ENCODE results near the gene ASTN1. TPM values are rescaled to one million over a fixed set of nuclear protein-coding genes. Genes with fewer than 3 reads are reported as not detected.

The ASTN1 gene
- total and polyA plus RNA-seq, 2 of the 4 experiments (the other 2 are of a cell fraction) = under 0.01 to 0.07 TPM

DNA sequence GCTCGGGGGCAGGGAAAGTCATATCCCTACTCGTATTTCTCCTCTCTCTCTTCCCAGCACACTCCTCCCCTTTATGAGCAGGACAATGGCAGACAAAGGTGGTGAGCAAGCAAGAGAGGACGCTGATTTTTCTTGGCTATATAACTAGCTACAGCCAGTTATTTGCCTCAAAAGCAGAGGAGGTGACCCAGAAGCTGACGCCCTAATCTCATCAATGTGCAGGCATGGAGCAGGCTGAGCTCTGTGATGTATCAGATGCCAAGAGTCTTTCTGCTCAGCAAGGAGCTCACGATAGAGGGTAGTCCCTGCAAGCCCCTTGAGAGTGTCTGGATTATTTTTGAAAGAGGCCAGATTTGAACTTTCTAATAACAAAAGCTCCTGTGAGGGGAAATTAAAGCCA is 75.5 kb downstream of the ASTN1 start:
- no peak overlapping the region for H3K27ac ChIP-seq (ENCODE audit: insufficient read depth, low read length)
- ATAC-seq (ENCODE audit: low read depth) = no peak
- TF ChIP-seq RFX5 (IDR thresholded peaks at IDR 0.05; ENCODE audit: low read depth, low read length) (no peak), CEBPB (IDR thresholded peaks at IDR 0.05; ENCODE audit: low read depth, low read length) (no peak), RCOR1 (IDR thresholded peaks at IDR 0.05; ENCODE audit: insufficient replicate concordance, low read length) (no peak), FOS (IDR thresholded peaks at IDR 0.05; ENCODE audit: low read depth, low read length) (no peak), RAD21 (IDR thresholded peaks at IDR 0.05; ENCODE audit: low read length) (no peak), CTCF (conservative IDR thresholded peaks at IDR 0.05; ENCODE audit: low read depth, low read length) (no peak), MAZ (IDR thresholded peaks at IDR 0.05; ENCODE audit: borderline replicate concordance, low read depth, low read length) (no peak), NFE2L2 (IDR thresholded peaks at IDR 0.05; ENCODE audit: low read depth, low read length) (no peak), MAFK (IDR thresholded peaks at IDR 0.05; ENCODE audit: low read depth, low read length) (no peak), MXI1 (IDR thresholded peaks at IDR 0.05; ENCODE audit: borderline replicate concordance, low read depth, low read length) (no peak), SMC3 (IDR thresholded peaks at IDR 0.05; ENCODE audit: low read depth, low read length) (no peak), BHLHE40 (IDR thresholded peaks at IDR 0.05; ENCODE audit: low read depth, low read length) (no peak)
- TF ChIP-seq, protein P1, sequence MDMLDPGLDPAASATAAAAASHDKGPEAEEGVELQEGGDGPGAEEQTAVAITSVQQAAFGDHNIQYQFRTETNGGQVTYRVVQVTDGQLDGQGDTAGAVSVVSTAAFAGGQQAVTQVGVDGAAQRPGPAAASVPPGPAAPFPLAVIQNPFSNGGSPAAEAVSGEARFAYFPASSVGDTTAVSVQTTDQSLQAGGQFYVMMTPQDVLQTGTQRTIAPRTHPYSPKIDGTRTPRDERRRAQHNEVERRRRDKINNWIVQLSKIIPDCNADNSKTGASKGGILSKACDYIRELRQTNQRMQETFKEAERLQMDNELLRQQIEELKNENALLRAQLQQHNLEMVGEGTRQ (IDR thresholded peaks at IDR 0.05; ENCODE audit: low read depth, low read length) = no peak
- TF ChIP-seq, protein P2, sequence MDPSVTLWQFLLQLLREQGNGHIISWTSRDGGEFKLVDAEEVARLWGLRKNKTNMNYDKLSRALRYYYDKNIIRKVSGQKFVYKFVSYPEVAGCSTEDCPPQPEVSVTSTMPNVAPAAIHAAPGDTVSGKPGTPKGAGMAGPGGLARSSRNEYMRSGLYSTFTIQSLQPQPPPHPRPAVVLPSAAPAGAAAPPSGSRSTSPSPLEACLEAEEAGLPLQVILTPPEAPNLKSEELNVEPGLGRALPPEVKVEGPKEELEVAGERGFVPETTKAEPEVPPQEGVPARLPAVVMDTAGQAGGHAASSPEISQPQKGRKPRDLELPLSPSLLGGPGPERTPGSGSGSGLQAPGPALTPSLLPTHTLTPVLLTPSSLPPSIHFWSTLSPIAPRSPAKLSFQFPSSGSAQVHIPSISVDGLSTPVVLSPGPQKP (IDR thresholded peaks at IDR 0.05; ENCODE audit: borderline replicate concordance, low read depth, low read length) = no peak

More for the DNA sequence above, 75.5 kb downstream of the ASTN1 start:
- no peak overlapping the region for H4K91ac ChIP-seq (ENCODE audit: insufficient read depth, low read depth, low read length)
- no peak overlapping the region for H3K23ac ChIP-seq (ENCODE audit: low read depth, low read length)
- H3K56ac ChIP-seq (ENCODE audit: extremely low read depth, insufficient read depth, low read length) = no peak overlapping the region
- no CpG with 5 or more reads among the region's 5 CpGs for WGBS, 2 experiments (ENCODE audit: extremely low coverage in 2 of 2, insufficient read length in 1 of 2)
- H3K18ac ChIP-seq (ENCODE audit: low read depth, low read length) = no peak overlapping the region
- H2BK5ac ChIP-seq (ENCODE audit: low read depth, low read length, poor library complexity, severe bottlenecking) = no peak overlapping the region
- no peak overlapping the region for H2AK5ac ChIP-seq (ENCODE audit: low read depth, low read length)
- H3K4me1 ChIP-seq (ENCODE audit: control insufficient read depth, insufficient read depth, low read length) = no peaks in the 10 kb centered on the region
- H3K4me2 ChIP-seq (ENCODE audit: low read depth, low read length) = no peak overlapping the region
- H3K9me1 ChIP-seq (ENCODE audit: insufficient read depth, low read length) = no peaks in the 10 kb centered on the region
- H2AK9ac ChIP-seq (replicated peaks; ENCODE audit: low read depth, low read length, poor library complexity) = no peak overlapping the region
- H3K36me3 ChIP-seq (ENCODE audit: control insufficient read depth, insufficient read depth, low read length) = no peaks in the 10 kb centered on the region
- no peak for DNase-seq
- H4K5ac ChIP-seq (ENCODE audit: low read depth, low read length) = no peak overlapping the region
- H4K20me1 ChIP-seq (ENCODE audit: insufficient read depth, low read length) = no peaks in the 10 kb centered on the region
- H3K4me3 ChIP-seq (ENCODE audit: insufficient read depth, low read depth, low read length) = no peak overlapping the region
- H2BK15ac ChIP-seq (ENCODE audit: low read depth, low read length) = no peak overlapping the region
- H2BK120ac ChIP-seq (ENCODE audit: low read depth, low read length) = no peak overlapping the region
- intact Hi-C loops (cut with micrococcal nuclease) (no loop called here), in situ Hi-C loops (cut with MboI; ENCODE audit: low sequenced_read_pairs) (no loop called here), dilution Hi-C loops (cut with HindIII; ENCODE audit: low sequenced_read_pairs, unreplicated experiment) (no loop called here)
- H3K14ac ChIP-seq (replicated peaks; ENCODE audit: low read depth, low read length) = no peak overlapping the region
- no peak overlapping the region for H4K8ac ChIP-seq (ENCODE audit: low read depth in 2 of 2, low read length in 2 of 2)
- ChIA-PET POLR2A (ENCODE audit: unreplicated experiment) (no interaction called here), CTCF (no interaction called here)
- no peak overlapping the region for H2AFZ ChIP-seq (replicated peaks; ENCODE audit: low read length, poor library complexity)
- no peaks in the 10 kb centered on the region for H3K27me3 ChIP-seq (ENCODE audit: control insufficient read depth, insufficient read depth, low read length)
- no peak overlapping the region for H3K4ac ChIP-seq (ENCODE audit: low read depth, low read length)
- no peak overlapping the region for H3K9ac ChIP-seq (ENCODE audit: low read depth, low read length)
- BruUV-seq (replicated peaks) = no TSS peak
- H2BK20ac ChIP-seq (ENCODE audit: low read depth, low read length) = no peak overlapping the region
- H3K79me1 ChIP-seq (ENCODE audit: low read depth in 1 of 2, low read length in 2 of 2) = no peaks in the 10 kb centered on the region
- H3K9me3 ChIP-seq (ENCODE audit: control insufficient read depth, insufficient read depth, low read length) = no peaks in the 10 kb centered on the region

Data from IMR-90 (cell line).